ENCODE data around the gene ELAPOR2.

The ELAPOR2 gene

GRCh38 chr7:87016606-87017005 lies 42.8 kb downstream of the ELAPOR2 start:
- H3K27ac ChIP-seq, result no peak overlapping the region
- TF ChIP-seq CTCF (IDR thresholded peaks at IDR 0.05) (no peak), ZFX (IDR thresholded peaks at IDR 0.05; ENCODE audit: borderline replicate concordance) (no peak)

GRCh38 chr7:87013840-87014190 lies 45.6 kb downstream of the ELAPOR2 start:
- H3K27ac ChIP-seq, result no peak overlapping the region
- no peak for TF ChIP-seq ZFX (IDR thresholded peaks at IDR 0.05; ENCODE audit: borderline replicate concordance)
- no peak for TF ChIP-seq CTCF (IDR thresholded peaks at IDR 0.05)

- H3K27ac ChIP-seq, result no peak overlapping the region
- no peak for TF ChIP-seq ZFX (IDR thresholded peaks at IDR 0.05; ENCODE audit: borderline replicate concordance)
- no peak for TF ChIP-seq CTCF (IDR thresholded peaks at IDR 0.05)
These were observed 46.2 kb downstream of the ELAPOR2 start for GRCh38 chr7:87013136-87013839.

Measured in 22Rv1 (cell line).